Activated CD4-positive, CD25-positive, alpha-beta regulatory T cell treated with anti-CD3 and anti-CD28 coated beads, Interleukin-2, amount 50 U/mL, for 72 hours (primary cell): ENCODE data around the gene MARCHF5.

Experiments
- DNase-seq: peaks from one replicate; pipeline ENCODE4 v3.0.0; 2021

MARCHF5 gene

GRCh38 chr10:92290837-92291615 lies at the start of gene MARCHF5, which contains the start of gene CPEB3:
MARCHF5 (plus strand) TSS chr10:92291167; CDS start chr10:92291495, 328 bp downstream.
CPEB3 (minus strand) TSS chr10:92291078; CDS start chr10:92240350, 50,728 bp downstream.
- DNase-seq, result peak; percentile 90

DNA sequence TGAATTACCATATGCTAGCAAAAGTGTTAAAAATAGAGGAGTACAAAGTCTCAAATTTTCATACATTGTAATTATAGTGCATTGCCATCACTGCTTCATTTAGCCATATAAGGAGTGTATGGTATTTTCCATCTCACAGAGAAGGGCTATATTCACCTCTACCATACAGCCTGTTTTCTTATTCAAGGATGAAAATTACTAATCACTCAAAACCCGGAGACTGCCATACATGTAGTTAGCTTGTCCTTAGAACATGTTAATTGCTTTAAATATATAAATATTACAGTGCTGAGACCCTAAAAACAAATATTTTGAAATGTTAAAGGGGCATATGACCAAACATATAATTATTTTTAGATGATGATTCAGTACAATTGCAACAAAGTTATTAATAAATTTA lies 49.5 kb upstream of the MARCHF5 start:
- no peak for DNase-seq

DNA sequence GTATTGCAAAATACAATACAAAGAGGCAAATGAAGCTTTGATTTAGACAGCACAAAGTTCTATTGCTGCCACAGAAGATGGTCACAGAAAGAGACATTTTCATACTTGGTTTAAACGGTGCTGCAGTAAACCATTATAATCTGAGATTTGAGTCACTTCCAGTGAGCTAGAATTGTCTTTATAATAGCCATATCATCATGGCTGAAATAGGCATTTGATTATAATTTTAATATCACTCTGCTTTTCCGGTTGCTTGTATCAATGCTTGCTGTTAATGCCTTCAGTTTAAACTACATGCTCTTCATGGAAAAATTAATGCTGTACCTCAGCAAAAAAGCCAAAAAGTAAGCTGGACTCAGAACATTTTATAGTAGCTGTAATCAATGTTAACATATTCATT lies 48.6 kb upstream of the MARCHF5 start:
- no peak for DNase-seq

- no peak for DNase-seq
Observed at GRCh38 chr10:92242910-92243671, 47.9 kb upstream of the MARCHF5 start.

GRCh38 chr10:92244796-92245195 lies 46.2 kb upstream of the MARCHF5 start:
- no peak for DNase-seq

DNA sequence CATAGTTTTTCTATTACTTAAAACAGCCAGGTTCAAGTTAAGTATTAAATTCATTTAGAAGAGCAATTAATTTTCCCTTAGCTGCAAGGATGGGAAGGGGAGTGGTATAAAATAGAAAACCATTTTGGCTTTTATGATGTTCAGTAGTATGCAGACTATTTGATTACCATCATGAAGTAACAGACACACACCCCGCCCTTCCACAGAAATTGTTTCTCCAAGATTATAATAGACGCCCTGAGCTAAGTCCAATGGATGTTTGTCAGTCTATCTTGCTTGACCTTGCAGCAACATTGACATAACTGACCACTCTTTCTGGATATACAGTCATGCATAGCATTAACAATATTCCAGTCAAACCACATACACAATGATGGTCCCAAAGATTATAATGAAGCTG lies 42.4 kb upstream of the MARCHF5 start:
- no peak for DNase-seq

GRCh38 chr10:92263396-92263795 lies 27.6 kb upstream of the MARCHF5 start:
- DNase-seq, result no peak

DNA sequence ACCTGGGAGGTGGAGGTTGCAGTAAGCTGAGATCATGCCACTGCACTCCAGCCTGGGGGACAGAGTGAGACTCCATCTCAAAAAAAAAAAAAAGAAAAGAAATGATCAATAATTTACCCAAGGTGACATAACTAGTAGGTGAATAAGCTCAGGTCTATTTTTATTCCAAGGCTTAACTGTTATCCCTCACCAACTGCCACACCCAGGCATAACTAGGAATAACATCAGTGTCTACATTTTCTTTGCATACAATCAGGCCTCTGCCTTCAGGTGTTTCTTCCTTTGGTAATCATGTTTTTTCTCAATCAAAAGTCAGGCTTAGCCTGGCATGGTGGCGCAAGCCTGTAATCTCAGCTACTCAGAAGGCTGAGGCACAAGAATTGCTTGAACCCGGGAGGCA lies 26.7 kb upstream of the MARCHF5 start:
- DNase-seq, result no peak

GRCh38 chr10:92265687-92266258 lies 25.2 kb upstream of the MARCHF5 start:
- no peak for DNase-seq

DNA sequence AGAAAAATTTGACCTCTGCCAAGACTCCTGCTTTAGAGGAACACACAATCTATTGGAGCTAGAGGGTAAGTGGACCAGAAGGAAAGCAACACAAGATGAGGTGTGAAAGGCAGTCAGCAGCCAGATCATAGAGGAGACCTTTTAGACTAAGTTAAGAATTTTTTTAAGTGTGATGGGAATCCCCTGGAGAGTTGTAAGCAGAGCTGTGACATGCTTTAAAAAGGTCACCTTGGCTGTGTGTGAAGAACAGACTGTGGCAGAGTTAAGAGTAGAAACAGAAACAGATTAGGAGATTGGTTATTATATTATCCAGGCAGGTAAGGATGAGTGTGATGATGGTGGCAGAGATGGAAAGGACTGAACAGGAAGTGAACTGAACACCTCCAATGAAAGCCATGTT lies 23.6 kb upstream of the MARCHF5 start:
- DNase-seq, result no peak

DNA sequence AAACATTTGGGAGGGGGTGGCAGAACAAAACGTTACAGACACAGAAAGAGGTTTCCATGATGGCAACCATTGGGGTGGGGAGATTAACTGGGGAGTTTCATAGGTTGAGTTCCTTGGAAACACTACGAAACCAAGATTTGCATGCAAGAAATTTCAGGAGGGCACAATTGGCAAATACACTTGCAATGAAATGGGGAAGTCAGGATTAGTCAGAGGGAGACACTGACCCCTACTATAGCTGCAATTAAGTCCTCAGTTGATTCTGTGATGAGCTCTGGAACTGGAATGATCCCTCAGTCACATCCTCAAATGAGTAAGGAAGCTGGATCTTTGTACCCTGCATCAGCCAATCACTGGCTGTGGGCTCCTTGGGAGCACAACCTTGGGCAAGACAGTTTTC lies 22.2 kb upstream of the MARCHF5 start:
- DNase-seq, result no peak

DNA sequence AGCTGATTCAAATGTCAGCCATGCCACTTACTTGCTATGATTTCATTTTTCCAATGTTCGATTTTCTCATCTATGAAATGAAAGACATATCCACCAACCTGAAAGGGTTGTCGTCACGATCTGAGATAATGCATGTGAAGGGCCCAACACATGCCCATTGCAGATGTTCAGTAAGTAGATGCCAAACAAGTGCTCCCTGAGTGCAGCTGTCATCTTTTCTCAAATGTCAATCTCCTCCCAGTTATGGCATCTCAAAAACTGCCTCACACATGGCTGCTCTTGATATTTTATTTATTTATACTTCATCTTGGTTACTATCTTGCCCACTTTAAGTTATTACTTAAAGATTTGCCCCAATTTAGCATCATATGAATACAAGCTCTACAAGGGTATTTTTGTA lies 16.9 kb upstream of the MARCHF5 start:
- no peak for DNase-seq

DNA sequence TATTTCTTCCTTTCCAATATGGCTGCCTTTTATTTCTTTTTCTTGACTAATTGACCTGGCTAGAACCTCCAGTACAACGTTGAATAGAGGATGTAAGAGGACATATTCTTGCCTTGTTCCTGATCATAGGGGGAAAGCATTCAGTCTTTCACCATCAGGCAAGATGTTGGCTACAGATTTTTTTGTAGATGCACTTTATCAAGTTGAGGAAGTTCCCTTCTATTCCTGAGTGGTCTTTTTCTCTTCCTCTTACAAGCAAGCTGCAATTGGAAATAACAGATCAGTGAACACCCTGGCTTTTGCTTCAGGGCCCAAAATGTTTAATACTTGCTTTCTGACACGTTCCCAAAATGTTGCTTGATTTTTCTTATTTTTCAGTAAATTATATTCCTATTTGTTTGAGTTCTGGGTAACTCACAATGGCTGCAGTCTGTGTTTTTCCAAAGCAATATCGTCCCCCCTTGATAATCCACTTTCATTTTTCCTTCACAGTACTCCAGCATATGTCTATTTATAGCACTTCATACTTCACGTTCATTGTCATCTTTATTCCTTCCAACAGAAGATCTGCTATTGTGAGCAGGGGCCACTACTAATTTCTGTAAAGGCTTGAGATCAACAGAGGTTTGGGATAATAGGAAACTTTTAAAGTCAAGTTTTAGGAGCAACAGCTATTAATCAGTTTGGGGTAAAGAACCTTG lies 11.8 kb upstream of the MARCHF5 start:
- no peak for DNase-seq

- DNase-seq, result no peak
Observed at GRCh38 chr10:92284112-92284704, 6.8 kb upstream of the MARCHF5 start.

DNA sequence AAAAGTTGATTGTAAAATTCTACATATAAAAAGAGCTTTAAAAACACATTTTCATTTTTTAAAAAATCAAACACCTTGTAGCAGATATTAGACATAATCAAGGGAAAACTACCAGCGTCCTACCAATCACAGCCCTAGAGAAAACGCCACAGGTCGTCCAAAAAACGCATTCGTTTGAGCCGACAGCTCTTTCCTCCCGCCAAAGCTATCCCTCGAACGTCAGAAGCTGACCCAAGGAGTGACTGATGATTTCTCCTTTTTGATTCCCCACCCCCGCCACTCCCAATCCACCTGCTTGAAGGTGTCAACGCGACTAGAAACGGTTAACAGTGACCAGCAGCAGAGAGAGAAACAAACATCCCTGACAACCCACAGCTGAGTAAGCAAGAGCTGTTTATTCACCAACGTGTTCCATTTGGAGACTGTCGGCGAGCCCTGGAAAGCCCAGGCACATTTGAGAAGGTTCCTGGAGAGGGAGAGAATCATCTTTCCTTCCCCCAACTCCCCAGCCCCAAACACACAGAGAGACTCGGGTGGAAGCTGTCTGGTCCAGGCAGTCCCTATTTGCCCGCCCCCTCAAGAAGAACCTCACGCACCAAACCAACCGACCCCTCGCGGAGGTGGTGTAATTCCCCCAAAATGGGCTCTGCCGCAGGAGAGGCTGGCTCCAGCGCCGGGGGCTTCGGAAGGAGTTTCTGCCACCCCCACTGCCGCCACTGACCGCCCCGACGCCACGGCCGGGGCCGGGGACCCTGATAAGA lies 711 bp upstream of the MARCHF5 start:
- no peak for DNase-seq

DNA sequence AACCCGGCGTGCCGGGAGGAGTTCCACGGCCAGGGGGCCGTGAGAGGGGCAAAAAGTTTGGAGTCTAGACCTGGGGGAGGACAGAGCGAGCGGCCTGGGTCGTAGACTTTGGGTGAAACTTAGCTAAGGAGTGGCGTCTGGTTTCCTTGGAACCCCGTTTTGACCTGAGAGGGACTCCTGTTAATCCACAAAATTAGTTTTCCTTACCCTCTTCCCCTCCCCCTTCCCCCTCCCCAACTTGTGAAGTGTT lies 574 bp downstream of the MARCHF5 start:
- DNase-seq, result no peak

GRCh38 chr10:92291921-92292845 lies 1.2 kb downstream of the MARCHF5 start:
- DNase-seq, result peak; percentile 45

- no peak for DNase-seq
Observed at GRCh38 chr10:92298487-92298886, 7.5 kb downstream of the MARCHF5 start.

DNA sequence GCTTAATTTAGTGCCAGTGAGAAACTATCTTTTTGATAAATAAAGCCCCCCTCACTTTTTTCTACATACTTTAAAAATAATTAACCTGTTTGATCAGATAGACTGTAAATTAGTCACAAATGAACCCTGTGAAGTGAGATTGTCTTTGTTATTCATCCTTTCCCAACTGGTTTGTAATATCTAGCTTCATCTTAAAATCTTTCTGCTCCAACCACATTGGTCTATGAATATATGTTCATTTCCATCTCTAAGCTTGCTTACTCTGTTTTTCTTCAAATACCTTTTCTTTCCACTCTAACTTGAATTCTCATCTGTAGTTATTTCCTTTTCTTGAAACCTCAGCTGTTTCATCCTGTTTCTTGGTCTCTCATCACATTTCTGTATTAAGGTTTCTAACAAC lies 12.1 kb downstream of the MARCHF5 start:
- DNase-seq, result no peak

DNA sequence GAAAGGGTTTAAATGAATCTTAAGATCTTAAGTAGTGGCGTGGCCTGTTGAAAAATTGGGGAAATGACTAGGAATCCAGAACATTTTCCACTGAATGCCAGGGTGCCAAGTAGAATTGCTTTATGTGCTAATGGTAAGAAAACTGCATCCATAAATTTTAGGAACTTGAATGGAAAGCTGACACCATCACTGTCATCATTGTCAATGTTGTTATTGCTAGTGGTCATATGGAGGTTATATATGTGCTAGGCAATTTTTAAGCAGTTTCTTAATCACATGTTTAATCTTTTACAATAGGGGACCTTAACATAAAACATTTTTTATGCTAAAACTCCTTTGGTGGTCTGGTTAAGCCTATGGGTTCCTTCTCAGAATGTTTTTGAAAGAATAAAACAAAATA lies 13.1 kb downstream of the MARCHF5 start:
- DNase-seq, result no peak
